Measurements from ENCODE around the gene SLC2A2. TPM values are rescaled to one million over a fixed set of nuclear protein-coding genes. Genes with fewer than 3 reads are reported as not detected.

The SLC2A2 gene
- not detected in 2 replicates for total RNA-seq

GRCh38 chr3:171026597-171027293 lies at the start of gene SLC2A2:
Gene SLC2A2 (minus strand): TSS chr3:171026720. CDS start chr3:171026670, 50 bp downstream.
- H3K27me3 ChIP-seq (ENCODE audit: control insufficient read depth, insufficient read depth, low read length), result no peaks in the 10 kb centered on the region
- H3K36me3 ChIP-seq (ENCODE audit: control insufficient read depth, insufficient read depth, low read length), result no peaks in the 10 kb centered on the region
- no peak within 1 kb of the TSS for H3K4me3 ChIP-seq (ENCODE audit: low read depth, low read length)
- DNase-seq (ENCODE audit: low read depth) (no peak), FAIRE-seq (no peak)
- no peak for TF ChIP-seq CTCF (IDR thresholded peaks at IDR 0.05; ENCODE audit: insufficient read depth, low read length, severe bottlenecking)

DNA sequence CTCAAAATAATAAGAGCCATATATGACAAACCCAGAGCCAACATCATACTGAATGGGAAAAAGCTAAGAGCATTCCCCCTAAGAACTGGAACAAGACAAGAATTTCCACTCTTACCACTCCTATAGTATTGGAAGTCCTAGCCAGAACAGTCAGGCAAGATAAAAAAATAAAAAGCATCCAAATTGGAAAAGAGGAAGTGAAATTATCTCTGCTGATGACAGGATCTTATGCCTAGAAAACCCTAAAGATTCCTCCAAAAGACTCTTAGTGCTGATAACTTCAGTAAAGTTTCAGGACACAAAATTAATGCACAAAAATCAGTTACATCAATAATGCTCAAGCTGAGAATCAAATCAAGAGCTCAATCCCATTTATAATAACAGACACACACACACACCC lies 45.9 kb upstream of the SLC2A2 start:
- TF ChIP-seq CTCF (IDR thresholded peaks at IDR 0.05; ENCODE audit: insufficient read depth, low read length, severe bottlenecking), result no peak
- H3K36me3 ChIP-seq (ENCODE audit: control insufficient read depth, insufficient read depth, low read length), result no peaks in the 10 kb centered on the region
- H3K4me3 ChIP-seq (ENCODE audit: low read depth, low read length), result no peak overlapping the region
- no peaks in the 10 kb centered on the region for H3K27me3 ChIP-seq (ENCODE audit: control insufficient read depth, insufficient read depth, low read length)
- FAIRE-seq, result no peak
- DNase-seq (ENCODE audit: low read depth), result no peak

- H3K4me3 ChIP-seq (ENCODE audit: low read depth, low read length), result no peak overlapping the region
- FAIRE-seq (no peak), DNase-seq (ENCODE audit: low read depth) (no peak)
- no peak for TF ChIP-seq CTCF (IDR thresholded peaks at IDR 0.05; ENCODE audit: insufficient read depth, low read length, severe bottlenecking)
- H3K27me3 ChIP-seq (ENCODE audit: control insufficient read depth, insufficient read depth, low read length), result no peaks in the 10 kb centered on the region
- H3K36me3 ChIP-seq (ENCODE audit: control insufficient read depth, insufficient read depth, low read length), result no peaks in the 10 kb centered on the region
Observed at GRCh38 chr3:171068658-171069057, 42.1 kb upstream of the SLC2A2 start.

DNA sequence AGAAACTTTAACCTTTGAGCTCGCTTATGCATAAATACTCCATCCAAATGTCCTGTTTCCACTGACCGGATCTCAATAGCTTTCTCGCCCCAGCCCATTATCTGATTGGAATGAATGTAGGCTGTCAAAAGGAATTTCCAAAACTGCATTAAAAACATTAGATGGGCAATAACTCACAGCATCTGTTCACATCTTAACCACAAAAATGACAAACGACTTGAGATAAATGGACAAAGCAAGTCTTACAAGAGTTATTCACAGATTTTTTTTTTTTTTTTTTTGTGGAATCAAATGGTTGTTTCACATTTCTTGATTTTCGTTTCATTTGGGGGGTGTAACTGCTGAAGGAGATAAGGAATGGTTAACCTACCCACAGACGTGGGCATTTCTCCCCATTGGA lies 39.7 kb upstream of the SLC2A2 start:
- no peaks in the 10 kb centered on the region for H3K36me3 ChIP-seq (ENCODE audit: control insufficient read depth, insufficient read depth, low read length)
- no peaks in the 10 kb centered on the region for H3K27me3 ChIP-seq (ENCODE audit: control insufficient read depth, insufficient read depth, low read length)
- no peak for TF ChIP-seq CTCF (IDR thresholded peaks at IDR 0.05; ENCODE audit: insufficient read depth, low read length, severe bottlenecking)
- no peak for DNase-seq (ENCODE audit: low read depth)
- H3K4me3 ChIP-seq (ENCODE audit: low read depth, low read length), result no peak overlapping the region
- FAIRE-seq, result no peak

DNA sequence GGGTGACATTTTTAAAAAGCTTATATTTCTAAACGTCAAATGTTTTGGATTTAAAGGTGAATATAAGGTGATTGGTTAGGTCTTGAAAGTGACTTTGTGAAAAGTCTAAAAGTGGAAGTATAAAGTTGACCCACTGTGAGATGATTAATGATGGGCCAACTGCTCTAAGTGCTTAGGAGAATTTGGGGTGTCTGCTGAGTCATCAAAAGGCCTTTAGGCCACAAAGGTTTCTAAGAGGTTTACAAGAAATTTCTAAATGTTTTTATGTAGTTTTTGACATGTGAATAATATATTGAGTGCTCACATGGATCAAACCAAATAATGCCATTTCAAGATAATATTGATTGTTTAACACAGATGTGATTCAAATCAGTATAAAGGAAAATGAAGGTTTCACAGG lies 39.2 kb upstream of the SLC2A2 start:
- Histone ChIP-seq H3K4me3 (ENCODE audit: low read depth, low read length) (no peak overlapping the region), H3K27me3 (ENCODE audit: control insufficient read depth, insufficient read depth, low read length) (no peaks in the 10 kb centered on the region), H3K36me3 (ENCODE audit: control insufficient read depth, insufficient read depth, low read length) (no peaks in the 10 kb centered on the region)
- no peak for TF ChIP-seq CTCF (IDR thresholded peaks at IDR 0.05; ENCODE audit: insufficient read depth, low read length, severe bottlenecking)
- DNase-seq (ENCODE audit: low read depth), result no peak
- no peak for FAIRE-seq

DNA sequence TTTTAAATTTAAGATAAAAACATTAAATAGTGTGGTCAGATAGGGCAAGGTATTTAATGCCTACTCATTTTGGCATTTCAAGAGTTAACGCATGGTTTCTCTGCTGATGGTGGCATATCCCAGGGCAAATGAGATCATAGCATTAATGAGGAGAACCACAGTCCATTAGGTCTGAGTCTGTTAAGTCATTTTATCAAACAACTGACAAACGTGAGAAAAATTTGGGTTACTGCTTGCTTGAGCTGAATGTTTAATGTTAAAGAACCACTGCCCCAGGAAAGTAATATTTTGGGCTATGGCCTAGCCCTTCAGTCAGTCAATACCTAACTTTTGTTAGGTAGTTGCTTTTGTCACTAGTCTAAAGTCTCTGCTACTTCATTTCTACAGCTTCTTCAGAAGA lies 37.9 kb upstream of the SLC2A2 start:
- FAIRE-seq, result no peak
- no peak for DNase-seq (ENCODE audit: low read depth)
- Histone ChIP-seq H3K4me3 (ENCODE audit: low read depth, low read length) (no peak overlapping the region), H3K36me3 (ENCODE audit: control insufficient read depth, insufficient read depth, low read length) (no peaks in the 10 kb centered on the region), H3K27me3 (ENCODE audit: control insufficient read depth, insufficient read depth, low read length) (no peaks in the 10 kb centered on the region)
- no peak for TF ChIP-seq CTCF (IDR thresholded peaks at IDR 0.05; ENCODE audit: insufficient read depth, low read length, severe bottlenecking)

Measured in bronchial epithelial cell (primary cell).